WI38 (cell line): ENCODE data around the gene STS.

Experiments
- H3K4me3 ChIP-seq: 2 replicates; pipeline ENCODE4 v1.5.1; 2011; ENCODE audit warnings: low read depth, mild to moderate bottlenecking, control low read depth, low read length
- TF ChIP-seq, protein P1 (sequence below): IDR thresholded peaks from 2 replicates; pipeline ENCODE4 v1.5.1; 2012; ENCODE audit warnings: low read depth, mild to moderate bottlenecking, control low read depth, low read length

Gene STS

DNA sequence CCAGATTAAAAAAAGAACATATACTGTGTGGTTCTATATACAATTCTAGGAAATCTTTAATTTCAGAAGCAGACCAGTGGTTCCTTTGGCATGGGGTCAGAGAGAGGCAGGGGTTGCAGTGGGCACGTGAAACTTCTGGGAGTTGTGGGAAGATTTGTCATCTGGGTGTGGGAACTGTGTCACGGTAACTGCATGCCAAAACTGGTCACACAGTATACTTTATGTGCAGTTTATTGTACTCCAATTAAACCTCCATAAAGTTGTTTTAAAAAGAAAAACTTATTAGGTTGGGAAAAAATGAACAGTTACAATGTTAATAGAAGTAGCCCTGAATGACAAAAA lies 26.7 kb upstream of the STS start:
- TF ChIP-seq, protein P1, sequence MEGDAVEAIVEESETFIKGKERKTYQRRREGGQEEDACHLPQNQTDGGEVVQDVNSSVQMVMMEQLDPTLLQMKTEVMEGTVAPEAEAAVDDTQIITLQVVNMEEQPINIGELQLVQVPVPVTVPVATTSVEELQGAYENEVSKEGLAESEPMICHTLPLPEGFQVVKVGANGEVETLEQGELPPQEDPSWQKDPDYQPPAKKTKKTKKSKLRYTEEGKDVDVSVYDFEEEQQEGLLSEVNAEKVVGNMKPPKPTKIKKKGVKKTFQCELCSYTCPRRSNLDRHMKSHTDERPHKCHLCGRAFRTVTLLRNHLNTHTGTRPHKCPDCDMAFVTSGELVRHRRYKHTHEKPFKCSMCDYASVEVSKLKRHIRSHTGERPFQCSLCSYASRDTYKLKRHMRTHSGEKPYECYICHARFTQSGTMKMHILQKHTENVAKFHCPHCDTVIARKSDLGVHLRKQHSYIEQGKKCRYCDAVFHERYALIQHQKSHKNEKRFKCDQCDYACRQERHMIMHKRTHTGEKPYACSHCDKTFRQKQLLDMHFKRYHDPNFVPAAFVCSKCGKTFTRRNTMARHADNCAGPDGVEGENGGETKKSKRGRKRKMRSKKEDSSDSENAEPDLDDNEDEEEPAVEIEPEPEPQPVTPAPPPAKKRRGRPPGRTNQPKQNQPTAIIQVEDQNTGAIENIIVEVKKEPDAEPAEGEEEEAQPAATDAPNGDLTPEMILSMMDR: no peak
- no peak overlapping the region for H3K4me3 ChIP-seq

DNA sequence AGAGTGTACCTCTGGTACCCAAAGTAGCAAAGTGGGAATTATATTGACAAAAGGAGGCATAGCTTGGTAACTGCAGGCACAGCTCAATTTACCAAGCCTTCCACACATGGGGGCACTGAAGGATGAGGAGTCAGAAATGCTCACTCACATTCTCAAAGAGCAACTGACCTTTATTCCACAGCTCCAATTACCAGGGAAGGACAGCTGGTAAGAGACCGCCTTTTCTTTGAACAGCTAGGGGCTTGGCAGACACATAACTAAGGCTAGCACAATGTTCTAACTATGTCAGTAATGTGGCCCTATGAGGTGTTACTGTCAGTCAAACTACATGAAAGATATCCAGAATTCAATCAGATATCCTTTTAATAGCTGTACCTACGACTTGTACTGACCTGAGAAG lies 20.5 kb upstream of the STS start:
- TF ChIP-seq, protein P1: no peak
- no peak overlapping the region for H3K4me3 ChIP-seq

DNA sequence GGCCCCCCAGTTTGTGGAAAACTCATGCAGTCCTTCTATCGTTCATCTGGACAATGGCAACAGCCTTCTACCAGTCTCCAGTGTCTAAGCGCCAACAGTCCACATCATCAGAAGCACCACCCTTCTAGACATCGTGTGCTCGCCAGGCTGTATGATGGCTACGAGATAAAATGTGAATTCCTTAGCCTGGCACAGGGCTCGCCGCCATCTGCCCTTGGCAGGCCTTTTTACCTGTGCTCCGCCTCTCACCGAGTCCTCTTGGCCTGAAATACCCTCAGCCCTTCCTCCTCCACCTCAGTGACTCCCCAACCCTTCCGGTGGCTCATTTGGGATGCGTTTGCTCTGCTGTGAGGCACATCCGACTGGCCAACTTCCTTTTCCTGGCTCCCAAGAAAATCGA lies 15.9 kb upstream of the STS start:
- TF ChIP-seq, protein P1: no peak
- no peak overlapping the region for H3K4me3 ChIP-seq

DNA sequence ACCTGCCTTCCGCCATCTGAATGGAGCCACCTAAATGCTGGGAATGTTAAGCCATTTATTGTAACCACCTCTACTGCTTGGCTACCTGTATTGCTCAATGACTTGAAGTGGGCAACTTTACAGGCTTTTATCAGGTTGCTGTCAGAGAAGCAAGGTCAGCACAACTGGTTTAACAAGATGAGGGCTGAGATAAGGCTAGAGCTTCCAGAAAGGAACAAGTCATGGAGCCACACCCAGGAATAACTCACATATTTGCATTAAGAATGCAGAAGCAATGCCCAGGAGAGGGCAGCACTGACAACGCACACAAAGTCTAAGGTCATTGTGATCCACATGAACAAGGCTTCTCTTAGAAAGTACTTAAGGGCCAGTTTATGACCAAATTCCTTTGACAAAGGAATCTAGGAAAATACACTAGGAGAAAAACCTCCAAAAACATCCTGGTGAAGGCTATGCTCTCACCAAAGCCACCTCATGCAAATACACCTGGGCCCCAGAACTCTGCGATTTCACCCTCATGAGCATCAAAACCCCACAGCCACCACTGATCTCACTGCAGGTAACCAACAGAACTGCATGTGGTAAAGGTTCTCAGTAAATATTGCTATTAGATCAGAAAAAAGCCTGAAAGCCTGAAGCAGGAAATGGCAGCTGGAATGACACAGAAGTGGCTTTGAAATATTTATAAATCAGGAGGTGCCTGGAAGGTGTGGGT lies 15.0 kb upstream of the STS start:
- no peak overlapping the region for H3K4me3 ChIP-seq
- TF ChIP-seq, protein P1: peak; percentile 51

DNA sequence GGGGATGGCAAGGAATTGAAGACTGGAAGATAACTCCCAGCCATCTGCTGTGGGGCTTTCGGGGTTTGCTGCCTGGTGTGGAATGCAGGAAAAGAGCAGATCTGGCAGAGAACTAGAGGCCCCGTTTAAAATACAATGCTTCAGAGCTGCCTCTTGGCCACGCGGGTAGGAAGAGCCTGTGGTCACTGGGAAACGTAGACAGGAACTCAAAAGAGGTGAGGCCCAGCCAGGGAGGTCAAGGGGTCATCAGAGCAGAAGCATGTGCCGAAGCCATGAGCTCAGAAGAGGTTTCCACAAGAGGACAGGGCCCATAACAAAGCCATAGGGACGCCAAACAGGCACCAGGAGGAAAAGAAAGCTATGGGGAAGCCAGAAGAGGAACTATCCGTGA lies 14.5 kb upstream of the STS start:
- TF ChIP-seq, protein P1: no peak
- H3K4me3 ChIP-seq: no peak overlapping the region

DNA sequence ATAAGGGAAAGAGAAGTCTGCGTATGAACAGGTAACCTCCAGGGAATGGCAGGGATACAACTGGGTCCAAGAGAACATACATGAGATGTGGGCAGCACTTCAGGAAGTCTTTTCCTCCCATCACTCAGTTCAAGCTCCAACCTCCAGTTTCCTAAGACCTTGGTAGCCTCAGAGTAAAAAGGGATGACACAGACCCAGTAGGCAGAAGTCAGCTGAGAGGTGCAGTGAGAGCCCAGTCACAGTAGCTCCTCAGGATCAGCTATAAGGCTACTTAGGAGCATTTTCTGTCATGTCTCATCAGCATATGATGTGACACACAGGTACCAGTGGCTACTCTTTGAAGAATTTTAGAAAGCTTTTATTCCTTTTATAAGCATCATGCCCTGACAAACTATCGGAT lies 12.5 kb upstream of the STS start:
- no peak overlapping the region for H3K4me3 ChIP-seq
- TF ChIP-seq, protein P1: no peak

DNA sequence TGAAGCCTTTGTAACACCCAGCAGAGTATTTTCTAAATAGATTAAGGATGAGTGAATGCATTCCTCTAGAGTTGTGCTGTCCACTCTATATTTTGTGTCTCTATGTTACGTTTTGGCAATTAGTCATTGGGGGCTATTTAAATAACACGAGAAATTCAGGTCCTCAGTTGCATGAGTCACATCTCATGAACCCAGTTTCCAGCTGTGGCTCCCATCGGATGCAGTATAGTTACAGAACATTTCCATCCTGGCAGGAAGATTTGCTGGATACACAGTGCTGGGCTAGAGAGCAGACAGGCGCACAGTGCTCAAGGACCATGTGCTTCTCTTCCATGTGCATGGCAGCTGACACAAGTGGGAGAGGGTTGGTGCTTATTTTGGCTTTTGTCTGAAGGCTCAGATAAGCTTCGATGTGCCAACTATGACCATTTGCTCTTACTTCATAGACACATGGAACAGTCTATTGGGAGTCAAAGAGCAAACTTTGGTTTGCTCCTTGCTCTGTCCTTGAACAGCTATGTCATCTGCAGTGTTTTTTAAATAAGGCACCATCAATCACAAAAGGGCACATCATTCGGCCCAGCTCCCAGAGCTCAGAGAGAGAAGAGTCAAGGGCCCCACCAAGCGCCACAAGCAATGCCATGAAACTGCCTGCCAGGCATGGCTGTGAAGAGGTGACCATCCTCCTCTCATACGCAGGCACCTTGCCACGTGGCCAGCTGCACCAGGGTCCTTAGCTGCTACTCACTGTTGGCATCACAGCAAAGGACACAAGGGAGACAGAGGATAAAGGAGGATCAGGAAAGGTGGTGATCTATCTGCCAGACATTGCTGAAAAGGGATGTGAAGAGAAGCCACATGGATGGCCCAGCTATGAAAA lies 8.1 kb upstream of the STS start:
- no peak overlapping the region for H3K4me3 ChIP-seq
- TF ChIP-seq, protein P1: no peak
